ENCODE results near the gene TTI1. TPM values are rescaled to one million over a fixed set of nuclear protein-coding genes. Genes with fewer than 3 reads are reported as not detected.

TTI1 gene
- total RNA-seq, 1 experiment from 2014 or later, result 16.1 TPM

- Histone ChIP-seq H3K4me3 (no peak overlapping the region), H3K9me3 (replicated peaks) (no peaks in the 10 kb centered on the region), H3K36me3 (peaks cover 89% of the 10 kb centered on the region), H3K27ac (no peak overlapping the region), H3K27me3 (replicated peaks) (no peaks in the 10 kb centered on the region), H3K4me1 (replicated peaks) (peaks cover 30% of the 10 kb centered on the region)
- DNase-seq (ENCODE audit: low read depth in 1 of 2, low spot score in 2 of 2), result no peak
Observed at GRCh38 chr20:37995856-37996605, 37.2 kb downstream of the TTI1 start.

DNA sequence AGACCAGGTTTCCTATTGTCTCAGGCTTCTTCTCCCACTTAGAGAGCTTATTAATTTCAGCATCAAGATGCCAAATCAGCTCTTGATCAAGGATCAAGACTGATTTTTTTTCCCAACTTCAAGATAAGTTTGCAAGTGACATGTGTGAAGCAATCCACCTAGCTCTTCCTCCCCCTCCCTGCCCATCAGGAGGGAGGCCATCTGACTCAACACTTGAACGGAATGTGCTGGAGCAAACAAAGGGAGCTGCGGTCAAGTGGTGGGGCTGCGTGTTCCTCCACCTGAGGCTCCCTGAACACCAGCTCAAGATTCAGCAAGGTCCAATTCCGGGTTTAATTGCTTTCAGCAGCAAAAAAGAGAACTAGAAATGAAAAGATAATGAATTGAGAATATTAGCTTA is 38.7 kb downstream of the TTI1 start:
- H3K4me1 ChIP-seq (replicated peaks), result peaks cover 43% of the 10 kb centered on the region
- no peak overlapping the region for H3K27ac ChIP-seq
- H3K36me3 ChIP-seq, result peaks cover 76% of the 10 kb centered on the region
- H3K27me3 ChIP-seq (replicated peaks), result no peaks in the 10 kb centered on the region
- no peak overlapping the region for H3K4me3 ChIP-seq
- no peaks in the 10 kb centered on the region for H3K9me3 ChIP-seq (replicated peaks)
- DNase-seq (ENCODE audit: low read depth in 1 of 2, low spot score in 2 of 2), result peak; percentile 46 to 71

DNA sequence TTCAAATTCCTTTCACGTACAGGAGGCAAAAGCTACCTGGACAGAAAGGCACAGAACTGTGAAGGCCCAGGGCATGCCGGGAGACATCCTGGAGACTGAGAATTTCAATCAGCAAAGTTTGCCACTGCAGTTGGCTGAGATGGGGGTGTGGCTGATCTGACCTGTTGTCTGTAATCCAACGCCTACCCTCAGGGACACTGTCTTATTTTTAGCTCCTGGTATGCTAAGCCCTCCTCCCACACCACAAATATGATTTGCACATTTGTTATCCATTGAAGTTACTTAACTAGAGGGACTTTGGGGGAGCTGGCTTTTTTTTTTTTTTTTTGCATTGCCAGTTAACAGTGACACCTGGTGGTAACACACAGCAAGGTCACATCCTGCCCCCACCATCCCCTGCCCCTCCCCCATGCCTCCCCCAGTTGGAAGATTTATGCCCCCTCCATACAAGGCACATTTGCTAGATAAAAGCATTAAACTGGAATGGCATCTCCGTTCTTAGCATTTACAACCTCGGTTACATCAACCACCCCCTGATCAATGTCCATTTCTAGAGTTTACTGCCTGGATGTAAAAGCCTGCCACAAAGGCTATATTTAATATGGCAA is 40.4 kb downstream of the TTI1 start:
- H3K9me3 ChIP-seq (replicated peaks), result no peaks in the 10 kb centered on the region
- H3K4me3 ChIP-seq, result no peak overlapping the region
- DNase-seq (ENCODE audit: low read depth in 1 of 2, low spot score in 2 of 2), result peak in 1 of 2 experiments; percentile 43
- H3K27ac ChIP-seq, result no peak overlapping the region
- H3K36me3 ChIP-seq, result peaks cover 63% of the 10 kb centered on the region
- H3K4me1 ChIP-seq (replicated peaks), result peaks cover 59% of the 10 kb centered on the region
- no peaks in the 10 kb centered on the region for H3K27me3 ChIP-seq (replicated peaks)

GRCh38 chr20:37991908-37992307 is 41.3 kb downstream of the TTI1 start:
- Histone ChIP-seq H3K36me3 (peaks cover 57% of the 10 kb centered on the region), H3K27ac (no peak overlapping the region), H3K4me3 (no peak overlapping the region), H3K4me1 (replicated peaks) (peaks cover 69% of the 10 kb centered on the region), H3K9me3 (replicated peaks) (no peaks in the 10 kb centered on the region), H3K27me3 (replicated peaks) (no peaks in the 10 kb centered on the region)
- no peak for DNase-seq (ENCODE audit: low read depth in 1 of 2, low spot score in 2 of 2)

DNA sequence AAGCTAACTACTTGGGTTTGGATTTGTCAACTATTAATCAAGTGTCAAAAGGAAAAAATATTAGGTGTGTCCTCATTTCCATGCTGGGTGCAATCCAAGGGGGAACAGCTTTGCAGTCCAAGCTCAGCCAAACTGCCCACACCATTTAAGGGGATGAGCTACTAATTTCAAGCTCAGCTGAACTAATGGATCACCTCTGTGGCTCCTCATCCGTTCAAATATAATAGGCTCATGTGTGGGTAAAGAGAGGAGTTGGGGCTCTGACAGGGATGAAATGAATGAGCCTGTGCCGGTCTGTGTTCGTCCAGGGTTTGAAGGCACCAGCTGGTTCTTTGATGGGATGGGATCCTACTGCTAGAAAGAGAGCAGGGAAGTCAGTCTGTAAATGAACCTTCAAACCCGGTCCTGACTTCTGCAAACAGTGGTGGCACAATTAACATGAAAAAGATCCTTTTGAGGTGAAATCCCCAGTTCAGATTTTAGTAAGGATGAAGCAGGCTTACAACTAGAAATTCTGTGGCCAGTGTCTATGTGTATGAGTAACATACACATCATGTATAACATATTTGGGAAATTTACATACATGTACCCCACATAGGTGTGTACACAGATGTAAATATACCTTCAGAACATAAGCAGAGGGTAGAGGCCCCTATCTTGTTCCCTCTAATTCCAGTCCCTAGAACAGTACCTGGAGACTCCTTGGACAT is 41.9 kb downstream of the TTI1 start:
- Histone ChIP-seq H3K36me3 (peaks cover 55% of the 10 kb centered on the region), H3K27me3 (replicated peaks) (no peaks in the 10 kb centered on the region), H3K4me3 (no peak overlapping the region), H3K9me3 (replicated peaks) (no peaks in the 10 kb centered on the region), H3K4me1 (replicated peaks) (peaks cover 74% of the 10 kb centered on the region), H3K27ac (0 out of 2 replicates have a peak overlapping the region, but pooled peaks have one; percentile 29)
- no peak for DNase-seq (ENCODE audit: low read depth in 1 of 2, low spot score in 2 of 2)

- Histone ChIP-seq H3K4me1 (replicated peaks) (peaks cover 74% of the 10 kb centered on the region), H3K4me3 (no peak overlapping the region), H3K36me3 (peaks cover 51% of the 10 kb centered on the region), H3K9me3 (replicated peaks) (no peaks in the 10 kb centered on the region), H3K27me3 (replicated peaks) (no peaks in the 10 kb centered on the region), H3K27ac (peak overlapping the region; percentile 29; the same call in 1 of the 2 replicates)
- DNase-seq (ENCODE audit: low read depth in 1 of 2, low spot score in 2 of 2), result peak; percentile 62 to 83
Observed at GRCh38 chr20:37990571-37991151, 42.6 kb downstream of the TTI1 start.

DNA sequence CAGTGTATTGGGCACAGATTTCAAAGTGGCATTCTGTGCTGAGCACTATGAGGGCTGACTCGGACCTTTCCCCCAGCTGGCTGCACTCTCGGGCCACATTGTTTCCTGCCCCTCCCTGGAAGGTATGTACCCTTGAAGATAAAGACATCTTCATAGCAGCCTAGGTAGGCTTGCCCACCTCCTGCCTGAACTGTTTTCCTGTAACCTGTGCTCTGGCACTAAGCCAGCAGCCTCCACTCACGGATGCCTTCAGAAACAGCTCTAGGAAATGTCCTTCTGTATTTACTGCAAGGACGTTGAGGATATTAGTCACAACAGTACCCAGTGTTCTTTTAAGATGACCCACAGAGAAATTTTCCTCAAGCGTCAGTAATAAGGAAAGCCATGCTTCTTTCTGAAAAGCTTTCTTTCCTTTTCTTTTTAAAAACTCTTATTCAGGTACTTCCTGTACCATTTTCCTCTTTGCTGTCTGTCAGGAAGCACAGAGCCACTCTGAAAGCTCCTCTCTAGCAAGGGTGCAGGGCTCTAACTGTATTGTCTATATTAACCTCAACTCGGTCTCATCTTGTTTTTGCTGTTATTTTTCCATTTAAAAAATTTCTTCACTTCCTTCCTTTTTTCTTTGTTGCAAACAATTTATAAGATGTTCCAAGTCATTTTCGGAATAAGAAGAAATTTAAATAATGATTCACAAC is 43.5 kb downstream of the TTI1 start:
- no peaks in the 10 kb centered on the region for H3K9me3 ChIP-seq (replicated peaks)
- no peak for DNase-seq (ENCODE audit: low read depth in 1 of 2, low spot score in 2 of 2)
- H3K36me3 ChIP-seq, result peaks cover 42% of the 10 kb centered on the region
- H3K4me1 ChIP-seq (replicated peaks), result peaks cover 70% of the 10 kb centered on the region
- no peak overlapping the region for H3K4me3 ChIP-seq
- H3K27me3 ChIP-seq (replicated peaks), result no peaks in the 10 kb centered on the region
- peak overlapping the region; percentile 11; the same call in 1 of the 2 replicates for H3K27ac ChIP-seq

- peak in 1 of 2 experiments; percentile 72 for DNase-seq (ENCODE audit: low read depth in 1 of 2, low spot score in 2 of 2)
- no peak overlapping the region for H3K4me3 ChIP-seq
- H3K27me3 ChIP-seq (replicated peaks), result no peaks in the 10 kb centered on the region
- peak overlapping the region; percentile 34 for H3K27ac ChIP-seq
- peaks cover 64% of the 10 kb centered on the region for H3K4me1 ChIP-seq (replicated peaks)
- no peaks in the 10 kb centered on the region for H3K9me3 ChIP-seq (replicated peaks)
- H3K36me3 ChIP-seq, result peaks cover 31% of the 10 kb centered on the region
Observed at GRCh38 chr20:37988306-37988954, 44.8 kb downstream of the TTI1 start.

- no peaks in the 10 kb centered on the region for H3K27me3 ChIP-seq (replicated peaks)
- peaks cover 28% of the 10 kb centered on the region for H3K36me3 ChIP-seq
- peaks cover 60% of the 10 kb centered on the region for H3K4me1 ChIP-seq (replicated peaks)
- no peak overlapping the region for H3K4me3 ChIP-seq
- peak overlapping the region; percentile 34 for H3K27ac ChIP-seq
- H3K9me3 ChIP-seq (replicated peaks), result no peaks in the 10 kb centered on the region
- DNase-seq (ENCODE audit: low read depth in 1 of 2, low spot score in 2 of 2), result no peak
Observed at GRCh38 chr20:37987602-37988290, 45.5 kb downstream of the TTI1 start.

DNA sequence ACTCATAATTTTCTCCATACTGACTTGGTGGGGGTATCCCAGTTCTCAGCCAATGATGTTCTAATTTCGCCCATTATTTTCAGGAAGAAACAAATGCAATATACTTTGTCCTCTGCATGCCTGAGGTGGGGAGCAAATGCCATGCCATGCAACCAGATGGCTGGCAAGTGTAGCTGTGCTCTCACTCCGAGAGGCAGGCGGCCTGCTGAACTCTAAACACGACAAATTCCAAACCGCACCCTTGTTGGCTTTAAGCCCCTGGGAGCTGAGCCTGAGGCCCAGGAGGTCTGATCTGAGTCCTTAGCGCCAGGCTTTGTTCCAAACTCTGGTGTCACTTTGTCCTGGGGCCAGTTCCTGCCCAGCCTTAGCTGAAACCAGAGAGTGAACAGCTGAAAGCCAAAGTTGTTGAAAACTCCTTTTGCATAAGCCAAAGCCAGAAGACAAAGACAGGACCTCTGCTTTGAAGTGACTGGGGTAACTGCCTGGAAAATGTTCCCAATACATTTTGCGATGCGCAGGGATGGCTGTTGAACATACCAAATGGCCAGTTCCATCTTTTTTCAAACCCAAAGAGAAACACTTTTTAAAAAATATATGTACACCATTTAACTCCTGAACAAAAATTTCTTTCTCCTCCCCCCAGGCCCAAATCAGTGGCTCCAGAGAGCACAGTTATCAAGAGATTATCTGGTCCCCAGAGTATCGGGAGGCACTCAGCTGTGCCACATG is 46.2 kb downstream of the TTI1 start:
- peaks cover 23% of the 10 kb centered on the region for H3K36me3 ChIP-seq
- H3K4me3 ChIP-seq, result no peak overlapping the region
- peak overlapping the region; percentile 27; the same call in 1 of the 2 replicates for H3K27ac ChIP-seq
- H3K4me1 ChIP-seq (replicated peaks), result peaks cover 55% of the 10 kb centered on the region
- H3K27me3 ChIP-seq (replicated peaks), result no peaks in the 10 kb centered on the region
- DNase-seq (ENCODE audit: low read depth in 1 of 2, low spot score in 2 of 2), result peak; percentile 57 to 71
- H3K9me3 ChIP-seq (replicated peaks), result no peaks in the 10 kb centered on the region

GRCh38 chr20:37986044-37986858 is 47.0 kb downstream of the TTI1 start:
- H3K9me3 ChIP-seq (replicated peaks), result no peaks in the 10 kb centered on the region
- DNase-seq (ENCODE audit: low read depth in 1 of 2, low spot score in 2 of 2), result no peak
- no peaks in the 10 kb centered on the region for H3K27me3 ChIP-seq (replicated peaks)
- H3K4me3 ChIP-seq, result no peak overlapping the region
- H3K36me3 ChIP-seq, result peaks cover 16% of the 10 kb centered on the region
- peaks cover 49% of the 10 kb centered on the region for H3K4me1 ChIP-seq (replicated peaks)
- no peak overlapping the region for H3K27ac ChIP-seq
